ENCODE results near the gene GLYR1. TPM values are rescaled to one million over a fixed set of nuclear protein-coding genes. Genes with fewer than 3 reads are reported as not detected.

GLYR1 gene
- total and polyA plus RNA-seq, 7 experiments from 2014 or later: 32.0 to 122 (median 107) TPM

DNA sequence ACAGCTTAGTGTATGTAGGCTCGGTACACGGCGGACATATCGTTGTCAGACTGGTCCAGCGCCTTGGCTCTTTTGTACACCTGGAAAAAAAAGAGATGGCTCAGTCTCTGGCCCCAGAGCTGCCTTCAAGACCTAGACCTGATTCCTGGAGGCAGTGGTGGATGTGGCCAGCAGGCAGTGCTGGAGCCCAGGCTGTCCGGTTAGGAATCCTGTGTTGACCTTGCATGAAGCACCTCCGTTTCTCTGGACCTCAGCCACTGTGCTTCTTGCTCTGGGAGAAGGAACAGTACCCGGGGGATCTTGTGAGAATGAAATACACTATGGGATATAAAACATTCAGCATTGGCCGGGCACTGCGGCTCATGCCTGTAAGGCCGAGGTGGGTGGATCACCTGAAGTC lies 41.9 kb downstream of the GLYR1 start:
- Histone ChIP-seq H3K4me3 (ENCODE audit: low read length) (no peak overlapping the region), H3K27ac (ENCODE audit: low read depth, low read length) (no peak overlapping the region), H3K36me3 (ENCODE audit: control insufficient read depth in 2 of 3, insufficient read depth in 3 of 3, low read length in 3 of 3) (peaks cover 0 to 39% (median 3%) of the 10 kb centered on the region in 3 experiments), H3K27me3 (ENCODE audit: control insufficient read depth in 2 of 2, insufficient read depth in 2 of 2, low read length in 2 of 2) (no peaks in the 10 kb centered on the region), H3K4me1 (ENCODE audit: control insufficient read depth in 2 of 2, insufficient read depth in 2 of 2, low read length in 2 of 2) (peaks cover 10 to 18% of the 10 kb centered on the region in 2 donors), H3K9me3 (ENCODE audit: control insufficient read depth in 2 of 3, low read length in 3 of 3) (no peaks in the 10 kb centered on the region)
- intact Hi-C loops (cut with micrococcal nuclease): loop anchor here in 1 of 2 donors (10.0 kb wide), 1 partner anchor 1650 kb away; no protein-coding TSS in a partner anchor
- DNase-seq: no peak
- Mint-ChIP-seq H3K9me3 (no peaks in the 10 kb centered on the region), H3K27ac (peak overlapping the region in 3 of 9 donors; percentile 9 to 49 (median 46)), H3K36me3 (peaks cover 3 to 12% (median 6%) of the 10 kb centered on the region in 5 donors), H3K27me3 (no peaks in the 10 kb centered on the region), H3K4me3 (no peak overlapping the region), H3K4me1 (peaks cover 6 to 19% (median 12%) of the 10 kb centered on the region in 7 donors)
- ChIA-PET CTCF (no interaction called here), POLR2A (no interaction called here)
- no peak for ATAC-seq

DNA sequence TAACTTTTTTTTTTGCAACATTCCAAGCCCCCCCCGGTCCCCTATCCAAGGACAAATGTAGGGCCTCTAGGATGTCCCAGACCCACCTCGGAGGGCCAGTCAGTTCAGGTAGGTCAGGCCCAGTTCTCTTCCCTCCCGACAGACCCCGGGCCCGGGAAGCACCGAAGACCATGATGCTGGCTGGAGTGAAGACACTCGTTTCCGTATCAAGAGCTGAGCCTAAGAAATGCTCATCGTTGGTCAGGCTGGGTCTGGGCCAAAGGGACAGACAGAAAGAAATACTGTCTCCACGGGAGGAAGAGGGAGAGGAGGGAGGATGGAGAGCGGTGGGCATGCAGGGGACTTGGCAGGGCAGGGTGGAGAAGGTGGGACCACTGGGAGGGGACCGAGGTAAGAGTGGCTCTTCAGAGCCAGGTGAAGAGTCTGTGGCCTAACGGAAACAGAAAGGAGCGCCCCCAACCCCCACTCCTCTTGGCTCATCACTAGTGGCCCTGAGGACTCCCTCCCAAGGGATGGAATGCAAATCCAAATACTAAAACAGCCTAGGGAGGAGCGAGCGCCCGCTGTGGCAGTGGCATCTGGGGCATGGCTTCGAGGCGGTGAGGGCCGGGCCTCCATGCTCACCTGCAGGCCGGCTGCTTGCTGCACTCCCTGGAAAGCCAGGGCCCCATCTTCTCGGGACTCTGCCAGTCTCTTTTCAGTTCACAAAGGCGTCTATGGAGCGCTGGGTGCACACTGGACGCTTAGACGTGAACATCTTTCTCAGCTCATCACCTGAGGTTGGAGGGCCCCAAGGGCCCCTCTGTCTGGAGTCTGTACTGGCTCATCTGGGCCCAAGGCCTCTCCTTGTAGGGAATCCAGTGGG lies 43.0 kb downstream of the GLYR1 start:
- CTCF ChIA-PET: no interaction called here

DNA sequence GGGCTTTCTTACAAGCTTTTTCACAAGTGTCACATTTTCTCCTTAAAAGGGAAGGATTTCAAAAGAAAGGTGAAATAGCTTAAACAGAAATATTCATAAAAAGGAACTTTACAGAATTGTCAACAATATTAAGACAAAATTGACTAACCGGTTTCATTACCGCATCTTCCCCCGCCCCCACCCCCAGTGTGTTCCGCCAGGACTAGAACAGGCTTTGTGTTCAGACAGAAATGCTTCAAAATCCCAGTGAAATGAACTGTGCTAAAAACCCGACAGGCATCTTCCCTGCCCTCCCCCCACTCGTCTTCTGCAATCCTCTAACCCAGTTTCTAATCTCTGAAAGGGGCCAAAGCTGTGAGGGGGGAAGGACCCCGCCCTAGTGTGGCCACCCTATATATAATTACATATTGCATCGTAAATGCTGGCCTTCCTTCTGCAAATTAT lies 43.7 kb downstream of the GLYR1 start:
- Mint-ChIP-seq H3K36me3 (peaks cover 3 to 12% (median 6%) of the 10 kb centered on the region in 5 donors), H3K27me3 (no peaks in the 10 kb centered on the region), H3K4me1 (peaks cover 7 to 19% (median 12%) of the 10 kb centered on the region in 7 donors), H3K9me3 (no peaks in the 10 kb centered on the region), H3K4me3 (peak overlapping the region in 9 of 10 donors; percentile 44 to 86 (median 86)), H3K27ac (peak overlapping the region in 7 of 9 donors; percentile 40 to 84 (median 73))
- ATAC-seq (no peak), DNase-seq (no peak)
- H3K4me3 ChIP-seq (ENCODE audit: low read length): peak overlapping the region; percentile 79
- ChIA-PET CTCF (interaction anchor here (0.7 to 0.9 kb wide), 3 partner anchors 14 to 186 kb away, joined by 3 to 4 read pairs (median 3); no protein-coding TSS in a partner anchor), POLR2A (interaction anchor here (0.6 to 3.3 kb wide), 7 partner anchors 35 to 382 kb away, joined by 3 to 27 read pairs (median 11); partner anchors contain the start of genes ANKS3, DNAAF8, GLYR1 and UBN1)
- H3K27me3 ChIP-seq (ENCODE audit: control insufficient read depth in 2 of 2, insufficient read depth in 2 of 2, low read length in 2 of 2): no peaks in the 10 kb centered on the region
- intact Hi-C loops (cut with micrococcal nuclease): loop anchor here (2.0 to 10.0 kb wide), 5 partner anchors 153 to 1649 kb away; partner anchors contain the start of gene MGRN1 (in 1 of the 2)
- H3K27ac ChIP-seq (ENCODE audit: low read depth, low read length): peak overlapping the region; percentile 60
- peaks cover 0 to 22% (median 3%) of the 10 kb centered on the region in 3 experiments for H3K36me3 ChIP-seq (ENCODE audit: control insufficient read depth in 2 of 3, insufficient read depth in 3 of 3, low read length in 3 of 3)
- H3K4me1 ChIP-seq (ENCODE audit: control insufficient read depth in 2 of 2, insufficient read depth in 2 of 2, low read length in 2 of 2): peaks cover 10 to 18% of the 10 kb centered on the region in 2 donors
- H3K9me3 ChIP-seq (ENCODE audit: control insufficient read depth in 2 of 3, low read length in 3 of 3): no peaks in the 10 kb centered on the region

More for the DNA sequence above, 43.0 kb downstream of the GLYR1 start:
- POLR2A ChIA-PET: interaction anchor here (0.5 to 3.3 kb wide), 4 partner anchors 22 to 382 kb away, joined by 3 to 27 read pairs (median 7); partner anchors contain the start of genes GLYR1 and UBN1
- H3K4me3 Mint-ChIP-seq: peak overlapping the region in 5 of 10 donors; percentile 27 to 81 (median 59)
- H3K4me1 ChIP-seq (ENCODE audit: control insufficient read depth in 2 of 2, insufficient read depth in 2 of 2, low read length in 2 of 2): peaks cover 10 to 18% of the 10 kb centered on the region in 2 donors
- peak overlapping the region in 2 of 9 donors; percentile 34 to 37 for H3K27ac Mint-ChIP-seq
- no peaks in the 10 kb centered on the region for H3K9me3 Mint-ChIP-seq
- DNase-seq: no peak
- H3K27ac ChIP-seq (ENCODE audit: low read depth, low read length): no peak overlapping the region
- H3K4me1 Mint-ChIP-seq: peaks cover 7 to 19% (median 12%) of the 10 kb centered on the region in 7 donors
- H3K36me3 ChIP-seq (ENCODE audit: control insufficient read depth in 2 of 3, insufficient read depth in 3 of 3, low read length in 3 of 3): peaks cover 0 to 28% (median 3%) of the 10 kb centered on the region in 3 experiments
- no peak overlapping the region for H3K4me3 ChIP-seq (ENCODE audit: low read length)
- no peak for ATAC-seq
- H3K36me3 Mint-ChIP-seq: peaks cover 3 to 12% (median 6%) of the 10 kb centered on the region in 5 donors
- H3K9me3 ChIP-seq (ENCODE audit: control insufficient read depth in 2 of 3, low read length in 3 of 3): no peaks in the 10 kb centered on the region
- H3K27me3 Mint-ChIP-seq: no peaks in the 10 kb centered on the region
- intact Hi-C loops (cut with micrococcal nuclease): loop anchor here (2.0 to 10.0 kb wide), 5 partner anchors 153 to 1649 kb away; partner anchors contain the start of gene MGRN1 (in 1 of the 2)
- no peaks in the 10 kb centered on the region for H3K27me3 ChIP-seq (ENCODE audit: control insufficient read depth in 2 of 2, insufficient read depth in 2 of 2, low read length in 2 of 2)

DNA sequence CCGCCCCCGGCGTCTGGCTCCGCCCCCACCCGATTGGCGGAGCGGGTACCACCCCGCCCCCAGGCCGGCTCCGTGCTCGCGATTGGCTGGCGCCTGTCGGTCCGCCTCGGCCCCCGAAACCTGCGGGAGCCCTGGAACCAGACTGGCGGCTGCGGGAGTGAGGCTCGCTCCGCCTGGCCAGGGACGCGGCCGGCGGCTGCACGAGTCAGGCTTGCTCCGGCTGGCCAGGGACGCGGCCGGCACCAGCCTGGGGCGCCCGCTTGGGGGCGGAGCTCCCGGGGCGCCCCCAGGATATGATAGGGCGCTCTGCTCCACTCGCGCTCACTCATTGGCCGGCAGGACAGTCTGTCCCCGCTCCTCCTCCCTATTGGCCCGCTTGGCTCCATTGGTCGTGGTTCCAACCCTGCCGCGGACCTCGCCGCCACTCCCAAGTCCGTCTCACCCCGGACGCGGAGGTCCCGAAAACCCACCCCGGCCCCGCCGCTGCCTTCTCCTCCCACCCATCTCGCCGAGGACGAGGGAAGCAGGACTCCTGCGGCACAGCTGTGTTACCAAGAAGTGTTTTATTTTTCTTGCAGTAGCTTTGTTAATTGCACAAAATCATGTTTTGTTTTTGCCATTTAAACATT lies 44.3 kb downstream of the GLYR1 start:
- H3K27ac Mint-ChIP-seq: peak overlapping the region in 8 of 9 donors; percentile 36 to 84 (median 74)
- H3K27ac ChIP-seq (ENCODE audit: low read depth, low read length): peak overlapping the region; percentile 60

DNA sequence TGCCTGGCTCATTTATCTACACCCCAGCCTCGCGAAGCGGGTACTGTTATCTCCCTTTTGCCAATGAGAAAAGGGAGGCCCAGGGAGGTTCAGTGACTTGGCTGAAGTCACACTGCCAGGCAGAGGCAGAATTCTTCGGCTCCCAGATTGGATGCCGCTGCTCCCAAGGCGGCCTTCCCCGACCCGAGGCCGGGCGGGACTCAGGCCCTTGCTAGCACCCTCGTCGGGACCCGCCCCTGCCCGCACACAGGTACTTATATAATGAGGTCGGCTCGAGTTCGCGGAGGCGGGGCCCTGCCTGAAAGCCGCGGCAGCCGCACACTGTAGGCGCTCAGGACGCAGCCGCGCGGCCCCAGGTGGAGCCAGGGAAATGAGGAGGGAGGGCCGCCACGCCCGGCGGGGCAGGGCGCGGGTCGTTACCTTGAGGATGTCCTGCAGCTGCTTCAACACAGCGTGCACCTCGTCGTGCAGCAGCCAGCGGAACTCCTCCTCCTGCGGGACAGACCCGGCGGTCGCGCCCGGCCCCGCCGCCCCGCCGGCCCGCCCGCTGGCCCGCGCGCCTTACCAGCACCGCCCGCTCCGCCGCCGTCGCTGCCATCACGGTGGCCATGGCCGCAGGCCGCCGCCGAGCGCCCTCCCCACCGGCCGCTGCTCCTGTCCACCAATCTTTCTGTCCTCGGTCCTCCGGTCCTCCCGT lies 45.0 kb downstream of the GLYR1 start, which contains the start of gene ROGDI:
TSS of gene ROGDI (minus strand) at position 672 of the 697 bp plus-strand sequence. CDS start at position 610, 62 bp downstream.
- DNase-seq (peak; percentile 67 to 90 (median 86)), ATAC-seq (peak; percentile 75)
- peaks cover 0 to 4% (median 3%) of the 10 kb centered on the region in 5 donors for H3K36me3 Mint-ChIP-seq
- Histone ChIP-seq H3K27ac (ENCODE audit: low read depth, low read length) (peak within 1 kb of the TSS; percentile 75), H3K27me3 (ENCODE audit: control insufficient read depth in 2 of 2, insufficient read depth in 2 of 2, low read length in 2 of 2) (no peaks in the 10 kb centered on the region), H3K36me3 (ENCODE audit: control insufficient read depth in 2 of 3, insufficient read depth in 3 of 3, low read length in 3 of 3) (peaks cover 0 to 22% (median 0%) of the 10 kb centered on the region in 3 experiments), H3K4me1 (ENCODE audit: control insufficient read depth in 2 of 2, insufficient read depth in 2 of 2, low read length in 2 of 2) (peaks cover 10 to 18% of the 10 kb centered on the region in 2 donors), H3K4me3 (ENCODE audit: low read length) (peak within 1 kb of the TSS; percentile 79), H3K9me3 (ENCODE audit: control insufficient read depth in 2 of 3, low read length in 3 of 3) (no peaks in the 10 kb centered on the region)
- H3K27ac Mint-ChIP-seq: peak within 1 kb of the TSS; percentile 71 to 93 (median 89)
- intact Hi-C loops (cut with micrococcal nuclease): loop anchor here (1.0 to 10.0 kb wide), 15 partner anchors 34 to 1647 kb away; partner anchors contain the start of genes ANKS3 (in 2 of the 2), DNAAF8 (in 2 of the 2), GLYR1 (in 2 of the 2) and MGRN1 (in 2 of the 2)
- H3K4me1 Mint-ChIP-seq: peaks cover 7 to 19% (median 12%) of the 10 kb centered on the region in 7 donors
- CTCF ChIA-PET: interaction anchor here (0.5 kb wide), 1 partner anchor 68 kb away, joined by 3 read pairs; the partner anchor contains the start of genes ANKS3 and DNAAF8
- POLR2A ChIA-PET: interaction anchor here (1.0 to 3.3 kb wide), 6 partner anchors 33 to 186 kb away, joined by 4 to 27 read pairs (median 14); partner anchors contain the start of genes ANKS3, DNAAF8, GLYR1 and UBN1
- H3K9me3 Mint-ChIP-seq: no peaks in the 10 kb centered on the region
- peak within 1 kb of the TSS; percentile 81 to 89 (median 86) for H3K4me3 Mint-ChIP-seq
- no peaks in the 10 kb centered on the region for H3K27me3 Mint-ChIP-seq

More for the DNA sequence above, 44.3 kb downstream of the GLYR1 start:
- Mint-ChIP-seq H3K4me3 (peak overlapping the region; percentile 81 to 86 (median 86)), H3K36me3 (peaks cover 3 to 11% (median 6%) of the 10 kb centered on the region in 5 donors), H3K27me3 (no peaks in the 10 kb centered on the region), H3K4me1 (peaks cover 7 to 19% (median 12%) of the 10 kb centered on the region in 7 donors), H3K9me3 (no peaks in the 10 kb centered on the region)
- H3K36me3 ChIP-seq (ENCODE audit: control insufficient read depth in 2 of 3, insufficient read depth in 3 of 3, low read length in 3 of 3): peaks cover 0 to 27% (median 3%) of the 10 kb centered on the region in 3 experiments
- intact Hi-C loops (cut with micrococcal nuclease): loop anchor here (1.0 to 10.0 kb wide), 15 partner anchors 34 to 1648 kb away; partner anchors contain the start of genes ANKS3 (in 2 of the 2), DNAAF8 (in 2 of the 2), GLYR1 (in 2 of the 2) and MGRN1 (in 2 of the 2)
- H3K4me3 ChIP-seq (ENCODE audit: low read length): peak overlapping the region; percentile 79
- H3K4me1 ChIP-seq (ENCODE audit: control insufficient read depth in 2 of 2, insufficient read depth in 2 of 2, low read length in 2 of 2): peaks cover 10 to 18% of the 10 kb centered on the region in 2 donors
- H3K27me3 ChIP-seq (ENCODE audit: control insufficient read depth in 2 of 2, insufficient read depth in 2 of 2, low read length in 2 of 2): no peaks in the 10 kb centered on the region
- no peaks in the 10 kb centered on the region for H3K9me3 ChIP-seq (ENCODE audit: control insufficient read depth in 2 of 3, low read length in 3 of 3)
- CTCF ChIA-PET: interaction anchor here (0.5 to 0.9 kb wide), 4 partner anchors 15 to 186 kb away, joined by 3 to 4 read pairs (median 3); partner anchors contain the start of genes ANKS3 and DNAAF8
- peak; percentile 82 to 97 (median 93) for DNase-seq
- peak; percentile 93 for ATAC-seq
- POLR2A ChIA-PET: interaction anchor here (1.0 to 3.3 kb wide), 6 partner anchors 34 to 187 kb away, joined by 4 to 27 read pairs (median 14); partner anchors contain the start of genes ANKS3, DNAAF8, GLYR1 and UBN1

Data from naive thymus-derived CD4-positive, alpha-beta T cell (primary cell).